Right lung (tissue), 5 donors: ENCODE measurements around the gene TNFAIP8. TPM values are rescaled to one million over a fixed set of nuclear protein-coding genes. Genes with fewer than 3 reads are reported as not detected.

Source experiments
- DNase-seq, 2 donors: peaks; one replicate each; pipeline ENCODE4 v3.0.0-alpha.2; 2013
- polyA plus RNA-seq, 5 donors: library from polyadenylated mRNA; unstranded; fragments of 120-200 nt; gene quantifications; one replicate each; pipeline versions ENCODE4 v1.2.1 to v1.2.3, GENCODE V29; 2013; ENCODE audit warnings: inconsistent platforms in 1 of 5, low replicate concordance in 1 of 5; ENCODE audit not compliant: insufficient read length in 5 of 5, insufficient read depth in 1 of 5

The TNFAIP8 gene
- polyA plus RNA-seq, 5 donors, result 18.8 to 32.9 (median 24.5) TPM

GRCh38 chr5:119366540-119366881 lies 10.7 kb downstream of the TNFAIP8 start:
- no peak for DNase-seq

DNA sequence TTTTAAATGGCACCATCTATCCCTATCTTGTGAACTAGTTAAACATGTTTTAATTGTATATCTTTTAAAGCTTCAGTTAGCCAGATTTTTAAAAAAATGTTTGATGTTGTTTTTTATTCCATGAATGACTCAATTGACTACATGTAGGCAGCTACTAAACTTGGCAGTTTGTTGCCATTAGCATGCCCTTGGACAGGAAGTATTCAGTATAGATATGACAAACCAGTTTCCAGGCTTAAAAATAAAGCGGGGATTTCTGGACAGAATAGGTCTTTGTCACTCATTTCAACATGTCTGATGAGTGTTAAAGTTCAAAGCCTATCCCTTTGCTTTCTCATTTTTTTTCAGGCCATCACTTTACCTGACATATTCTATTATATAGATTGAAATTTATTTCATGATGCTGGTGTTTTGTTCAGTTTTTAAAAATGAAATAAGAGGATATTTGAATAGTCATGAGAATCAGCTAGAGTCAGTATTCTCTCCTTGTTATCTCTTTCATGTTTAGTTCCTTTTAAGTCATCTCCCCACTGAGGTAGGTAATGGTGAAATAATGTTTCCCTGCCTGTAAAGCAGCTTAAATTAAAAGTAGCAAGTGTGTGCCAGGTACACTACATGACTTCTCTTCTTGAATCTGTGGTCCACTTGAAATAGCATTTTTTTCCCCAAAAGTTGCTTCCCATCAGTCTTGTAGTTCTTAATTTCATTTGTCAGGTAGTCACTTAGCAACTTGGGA lies 11.9 kb downstream of the TNFAIP8 start:
- DNase-seq, result no peak

DNA sequence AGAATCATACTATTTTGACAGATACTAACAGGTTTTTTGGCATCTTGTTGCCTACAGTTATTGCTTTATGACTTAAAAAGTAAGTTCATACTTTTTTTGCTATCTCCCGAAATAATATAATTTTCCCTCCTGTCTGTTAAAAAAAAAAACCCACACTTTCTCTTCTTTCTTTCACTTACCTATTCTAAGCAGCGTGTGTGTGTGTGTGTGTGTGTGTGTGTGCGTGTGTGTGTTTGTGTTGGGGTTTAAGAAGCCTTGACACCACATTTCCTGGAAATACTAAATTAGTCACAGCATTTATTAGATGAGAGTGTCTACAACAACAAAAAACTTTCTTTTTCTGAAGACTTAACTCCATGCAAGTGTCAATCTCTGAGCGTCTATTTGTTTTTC lies 12.4 kb downstream of the TNFAIP8 start:
- DNase-seq, result no peak

- DNase-seq, result no peak
These were observed 14.7 kb downstream of the TNFAIP8 start for GRCh38 chr5:119370486-119370885.

- no peak for DNase-seq
These were observed 15.3 kb downstream of the TNFAIP8 start for GRCh38 chr5:119371146-119371545.

GRCh38 chr5:119373449-119373858 lies 17.6 kb downstream of the TNFAIP8 start:
- no peak for DNase-seq

DNA sequence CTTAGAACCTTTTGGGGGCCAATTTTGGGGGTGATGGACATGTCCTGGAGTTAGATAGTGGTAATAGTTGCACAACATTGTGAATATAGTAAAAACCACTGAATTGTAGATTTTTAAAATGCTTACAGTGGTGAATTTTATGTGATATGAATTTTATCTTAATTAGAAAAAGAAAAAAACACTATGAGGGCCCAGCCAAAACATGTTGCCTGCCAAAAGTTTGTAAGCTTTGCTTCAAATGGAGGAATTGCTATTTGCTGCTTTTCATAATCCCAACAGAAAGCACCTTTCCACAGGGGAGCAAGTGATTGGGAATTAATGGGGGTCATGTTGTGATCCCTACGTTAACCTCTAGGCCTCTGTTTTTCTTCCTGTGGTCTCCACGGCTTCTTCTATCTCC lies 19.1 kb downstream of the TNFAIP8 start:
- DNase-seq, result no peak

- no peak for DNase-seq
These were observed 21.2 kb downstream of the TNFAIP8 start for GRCh38 chr5:119377066-119377465.

GRCh38 chr5:119378075-119378700 lies 22.4 kb downstream of the TNFAIP8 start:
- no peak for DNase-seq

GRCh38 chr5:119379096-119379495 lies 23.3 kb downstream of the TNFAIP8 start:
- DNase-seq, result no peak

- no peak for DNase-seq
These were observed 24.2 kb downstream of the TNFAIP8 start for GRCh38 chr5:119379942-119380547.

- no peak for DNase-seq
These were observed 26.4 kb downstream of the TNFAIP8 start for GRCh38 chr5:119382169-119382568.

DNA sequence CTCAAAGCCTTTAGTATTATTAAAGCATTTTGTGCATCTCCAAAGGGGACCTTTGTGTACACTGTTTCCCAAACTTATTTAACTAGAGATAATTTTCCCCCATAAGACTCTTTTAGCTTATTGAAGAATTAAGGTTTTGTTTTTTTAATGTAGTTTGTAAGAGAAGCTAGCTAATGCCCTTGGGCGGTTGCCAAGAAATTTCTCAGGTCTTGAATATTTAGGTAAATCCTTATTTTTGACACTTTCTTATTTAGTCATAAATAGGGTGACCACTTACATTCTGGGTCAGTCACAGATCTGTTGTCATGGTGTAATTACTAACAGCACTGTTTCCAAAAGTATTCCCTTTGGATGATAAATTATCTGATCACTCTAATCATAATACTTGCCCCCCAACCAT lies 27.2 kb downstream of the TNFAIP8 start:
- DNase-seq, result no peak

DNA sequence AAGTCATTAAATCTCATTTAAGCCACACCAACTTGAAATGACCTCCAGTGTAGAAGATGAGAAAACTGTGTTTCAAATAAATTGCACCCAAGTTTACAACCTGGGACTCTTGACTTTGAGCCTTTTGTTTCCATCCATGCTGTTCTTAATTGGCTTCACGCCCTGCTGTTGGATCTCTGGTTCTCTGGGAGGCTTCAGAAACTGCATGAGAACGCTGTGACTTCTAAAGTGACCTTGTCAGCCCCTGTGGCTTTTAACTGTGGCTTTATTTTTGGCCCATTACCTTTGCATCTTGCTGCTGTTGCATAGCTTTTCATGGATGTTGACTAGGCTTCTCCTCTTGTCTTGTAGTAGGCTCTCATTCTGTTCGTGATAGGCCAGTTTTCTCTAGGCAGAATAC lies 29.3 kb downstream of the TNFAIP8 start:
- no peak for DNase-seq

- no peak for DNase-seq
These were observed 29.8 kb downstream of the TNFAIP8 start for GRCh38 chr5:119385536-119386128.

- peak in 1 of 2 donors; percentile 46 for DNase-seq
These were observed 31.0 kb downstream of the TNFAIP8 start for GRCh38 chr5:119386596-119387344.

GRCh38 chr5:119387945-119388618 lies 32.3 kb downstream of the TNFAIP8 start:
- DNase-seq, result no peak

GRCh38 chr5:119388619-119389190 lies 32.9 kb downstream of the TNFAIP8 start:
- no peak for DNase-seq

- no peak for DNase-seq
These were observed 33.6 kb downstream of the TNFAIP8 start for GRCh38 chr5:119389288-119390030.

- DNase-seq, result no peak
These were observed 34.6 kb downstream of the TNFAIP8 start for GRCh38 chr5:119390404-119390803.
